ENCODE results near the gene FUT1.

Gene FUT1

DNA sequence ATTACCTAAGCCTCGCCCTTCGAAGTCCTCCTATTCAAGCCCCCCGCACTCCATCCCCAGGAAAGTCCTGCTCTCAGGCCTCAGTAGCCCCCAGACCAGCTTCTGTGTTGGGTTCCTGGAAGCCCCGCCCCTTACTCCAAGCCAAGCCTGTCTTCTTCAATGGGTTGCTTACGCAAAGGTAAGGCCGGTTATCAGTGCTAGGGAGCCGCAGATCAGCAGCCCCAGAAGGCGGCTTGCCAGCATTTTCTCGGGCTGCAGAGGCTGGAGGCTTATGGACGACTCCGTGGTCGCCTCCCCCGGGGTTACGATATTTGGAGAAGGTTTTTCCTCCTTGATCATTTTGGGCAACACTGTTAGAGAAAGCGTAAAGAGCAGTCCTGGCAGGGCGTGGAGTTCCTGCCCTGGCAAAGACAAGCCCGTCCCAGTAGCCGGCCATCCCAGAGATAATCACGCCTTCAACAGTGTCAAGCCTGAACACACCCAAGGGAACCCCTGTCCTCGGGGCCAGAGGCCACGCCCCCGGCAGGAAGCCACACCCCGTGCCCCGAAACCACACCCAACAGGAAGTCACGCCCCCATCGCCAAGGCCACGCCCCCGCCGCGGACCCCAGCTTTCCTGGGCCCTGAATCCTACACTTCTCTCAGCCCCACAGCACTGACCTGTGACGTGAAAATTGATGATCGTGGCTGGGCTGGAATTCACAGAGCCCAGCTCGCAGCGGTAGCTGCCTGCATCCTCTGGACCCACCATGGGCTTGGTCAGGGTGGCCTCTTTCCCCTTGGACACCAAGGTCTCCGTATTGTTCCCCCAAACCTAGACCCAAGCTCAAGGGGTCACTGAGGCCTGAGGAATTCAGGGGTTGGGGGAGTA, 11.1 kb downstream of the FUT1 start:
- DNase-seq (ENCODE audit: low spot score), result peak; percentile 77

DNA sequence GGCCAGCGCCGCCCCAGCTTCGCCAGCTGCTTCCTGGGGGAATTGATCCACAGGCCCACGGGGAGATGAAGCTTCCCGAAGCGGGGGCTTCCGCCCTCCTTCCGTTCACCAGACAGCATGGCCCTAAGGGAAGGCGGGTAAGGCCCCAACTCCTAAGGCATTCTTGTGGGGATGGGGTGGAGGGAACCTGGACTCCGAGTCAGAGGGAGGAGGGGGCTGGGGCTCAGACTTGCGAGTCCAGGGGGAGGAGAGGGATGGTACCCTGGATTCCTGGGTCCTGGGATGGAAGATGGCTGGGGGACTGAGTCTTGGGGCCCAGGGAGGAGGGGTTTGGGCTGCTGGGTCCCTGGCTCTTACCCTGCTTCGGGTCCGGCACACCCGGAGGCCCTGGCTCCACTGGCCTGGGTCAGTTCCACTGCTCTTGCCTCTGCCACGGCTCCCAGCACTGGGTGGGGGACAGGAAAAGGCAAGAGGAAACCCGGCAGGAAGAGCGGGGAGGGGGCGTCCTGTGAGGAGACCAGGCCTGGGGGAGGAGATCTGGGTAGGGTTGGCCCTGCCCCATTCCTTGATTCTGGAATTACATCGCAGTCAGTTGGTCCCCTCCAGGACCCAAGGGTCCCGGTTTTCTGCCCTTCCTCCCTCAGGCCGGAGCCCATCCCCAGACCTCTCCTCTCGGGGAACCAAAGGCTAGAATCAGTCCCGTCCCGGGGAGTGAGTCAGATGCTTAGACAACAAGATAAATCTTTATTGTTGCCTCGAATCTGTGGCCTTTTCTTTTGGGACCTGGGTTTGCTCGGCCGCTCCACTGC, 12.1 kb downstream of the FUT1 start, which contains the start of gene RASIP1:
TSS of gene RASIP1 (minus strand) at position 447 of the 809 bp plus-strand sequence. CDS start at position 119, 328 bp downstream.
- DNase-seq (ENCODE audit: low spot score), result no peak

DNA sequence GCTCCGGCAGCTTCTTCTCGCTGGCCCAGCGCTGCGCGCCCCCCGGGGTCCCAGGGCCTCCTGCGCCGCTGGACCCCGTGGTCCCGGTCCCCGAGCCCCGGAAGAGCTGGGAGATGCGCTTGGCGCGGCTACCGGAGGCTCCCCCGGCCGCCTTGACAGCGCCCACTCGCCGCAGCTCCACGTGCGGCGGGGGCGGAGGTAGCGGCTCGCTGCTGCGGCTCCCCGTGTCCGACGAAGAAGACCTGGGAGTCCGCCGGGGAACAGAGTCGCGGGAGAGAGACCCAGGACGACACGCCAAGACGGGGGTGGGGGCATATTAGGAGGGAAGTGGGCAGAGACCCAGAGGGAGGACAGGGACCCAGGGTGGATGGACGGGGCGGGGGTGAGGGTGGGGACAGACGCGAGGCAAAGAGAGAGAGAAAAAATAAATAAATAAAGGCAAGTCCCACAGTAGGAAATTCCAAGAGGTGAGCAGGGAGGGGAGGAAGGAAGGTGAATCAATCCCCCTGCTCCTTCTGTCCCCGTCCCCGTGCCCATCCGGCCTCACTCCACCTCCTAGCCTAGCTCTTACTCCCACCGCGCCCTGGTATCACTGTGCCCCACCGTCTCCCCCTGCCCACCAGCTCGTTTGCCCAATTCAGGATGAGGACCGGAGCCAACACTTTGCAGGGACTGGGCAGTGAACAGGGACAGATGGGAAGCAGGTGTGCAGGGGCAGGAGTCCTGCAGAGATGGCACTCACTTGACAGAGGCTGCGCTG, 12.9 kb downstream of the FUT1 start:
- no peak for DNase-seq (ENCODE audit: low spot score)

DNA sequence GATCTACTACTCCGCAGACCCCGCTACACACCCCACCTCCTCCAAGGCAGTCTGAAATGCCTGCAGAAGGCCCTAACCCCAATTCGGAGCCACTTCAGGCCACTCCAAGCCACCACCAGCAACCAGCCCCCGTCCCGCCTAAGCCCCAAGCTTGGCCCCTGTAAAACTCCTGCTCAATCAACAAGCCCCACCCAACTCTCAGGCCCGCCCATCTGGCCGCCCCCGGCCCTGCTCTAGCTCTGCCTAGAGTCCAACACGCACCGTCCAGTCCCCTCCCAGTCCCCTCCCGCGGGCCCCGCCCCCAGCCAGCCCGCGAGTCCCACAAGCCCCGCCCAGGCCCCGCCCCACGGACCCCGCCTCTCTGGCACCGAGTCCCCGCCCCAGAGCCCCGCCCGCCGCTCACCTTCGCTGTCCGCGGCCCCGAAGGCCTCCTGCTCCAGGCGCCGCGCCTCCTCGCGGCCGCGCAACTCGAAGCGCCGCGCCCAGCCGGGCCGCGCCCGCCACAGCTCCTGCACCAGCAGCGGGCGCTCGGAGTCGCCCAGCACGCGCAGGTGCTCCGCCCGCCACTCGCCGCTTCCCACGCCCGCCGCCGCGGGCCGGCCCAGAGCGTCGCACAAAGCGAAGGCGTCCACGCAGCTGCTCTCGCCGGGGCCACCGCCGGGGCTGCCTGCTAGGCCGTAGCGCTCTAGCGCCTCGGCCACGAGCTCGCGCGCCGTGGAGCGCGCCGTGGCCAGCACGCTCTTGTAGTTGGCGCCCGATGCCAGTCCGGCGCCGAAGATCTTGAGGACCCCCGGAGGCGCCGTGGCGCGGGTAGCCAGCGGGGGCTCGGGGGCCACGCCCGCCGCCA, 13.7 kb downstream of the FUT1 start:
- peak; percentile 96 for DNase-seq (ENCODE audit: low spot score)

DNA sequence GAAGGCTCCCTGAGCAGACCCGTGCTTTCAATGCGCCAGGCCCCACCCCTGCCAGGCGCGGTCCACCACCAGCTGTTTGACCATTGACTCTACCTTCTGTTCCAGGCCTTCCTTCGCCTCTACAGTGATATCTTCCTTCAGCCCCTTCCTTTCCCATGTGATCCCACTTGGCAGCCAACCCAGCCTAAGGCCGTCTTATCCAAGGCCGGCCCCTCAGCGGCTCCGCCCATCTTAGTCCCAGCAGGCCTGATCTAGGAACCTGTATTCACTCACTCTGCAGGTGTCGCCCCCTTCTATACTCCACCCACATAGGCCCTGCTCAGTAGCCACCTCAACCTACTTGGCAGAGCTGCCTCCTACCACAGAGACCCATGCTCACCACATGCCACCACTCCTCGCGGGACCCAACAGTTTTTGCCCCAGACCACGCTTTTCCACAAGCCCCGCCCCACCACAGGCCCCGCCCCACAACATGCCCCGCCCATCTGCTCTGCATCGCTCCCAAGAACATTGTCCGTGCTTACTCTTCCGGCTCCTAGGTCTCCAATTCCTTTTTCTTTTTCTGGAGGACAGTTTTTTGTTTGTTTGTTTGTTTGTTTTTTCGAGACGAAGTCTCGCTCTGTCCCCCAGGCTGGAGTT, 15.0 kb downstream of the FUT1 start:
- DNase-seq (ENCODE audit: low spot score), result peak; percentile 80

DNA sequence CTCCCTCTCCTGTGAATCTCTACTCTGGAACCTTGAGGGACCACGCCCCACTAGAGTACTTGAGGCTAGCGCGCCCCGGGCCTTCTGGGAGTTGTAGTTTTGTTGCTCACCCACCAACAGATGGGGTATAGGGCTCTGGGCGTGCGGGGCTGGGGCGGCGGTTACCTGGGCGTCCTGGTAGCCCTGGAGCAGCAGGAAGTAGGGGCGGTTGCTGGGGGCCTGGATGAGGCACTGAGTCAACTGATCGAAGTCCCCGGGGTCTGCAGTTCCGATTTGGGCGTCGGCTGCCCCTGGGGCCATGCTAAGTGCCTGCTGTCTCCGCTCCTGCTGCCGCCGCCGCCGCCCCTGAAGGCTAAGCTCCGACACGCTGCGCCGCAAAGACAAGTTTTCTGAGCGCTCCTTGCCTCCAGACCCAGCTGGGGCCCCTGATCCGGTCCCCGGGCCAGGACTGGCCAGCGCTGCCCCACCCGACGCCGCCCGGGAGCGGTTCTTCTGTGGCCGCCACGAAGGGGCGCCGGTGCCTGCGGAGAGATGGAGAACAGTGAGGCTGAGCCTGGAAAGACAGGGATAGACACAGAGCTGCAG, 17.3 kb downstream of the FUT1 start:
- peak; percentile 74 for DNase-seq (ENCODE audit: low spot score)

DNA sequence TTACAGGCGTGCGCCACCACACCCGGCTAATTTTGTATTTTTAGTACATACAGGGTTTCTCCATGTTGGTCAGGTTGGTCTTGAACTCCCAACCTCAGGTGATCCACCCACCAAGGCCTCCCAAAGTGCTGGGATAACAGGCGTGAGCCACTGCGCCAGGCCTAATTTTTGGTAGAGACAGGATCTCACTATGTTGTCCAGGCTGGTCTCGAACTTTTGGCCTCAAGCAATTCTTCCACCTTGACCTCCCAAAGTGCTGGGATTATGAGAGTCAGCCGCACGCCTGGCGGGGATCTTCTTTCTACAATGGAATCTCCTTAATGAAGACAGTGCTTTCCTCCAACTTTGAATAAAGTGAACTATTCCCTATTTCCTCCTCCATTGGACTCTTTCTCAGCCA, 17.8 kb downstream of the FUT1 start:
- DNase-seq (ENCODE audit: low spot score), result no peak

DNA sequence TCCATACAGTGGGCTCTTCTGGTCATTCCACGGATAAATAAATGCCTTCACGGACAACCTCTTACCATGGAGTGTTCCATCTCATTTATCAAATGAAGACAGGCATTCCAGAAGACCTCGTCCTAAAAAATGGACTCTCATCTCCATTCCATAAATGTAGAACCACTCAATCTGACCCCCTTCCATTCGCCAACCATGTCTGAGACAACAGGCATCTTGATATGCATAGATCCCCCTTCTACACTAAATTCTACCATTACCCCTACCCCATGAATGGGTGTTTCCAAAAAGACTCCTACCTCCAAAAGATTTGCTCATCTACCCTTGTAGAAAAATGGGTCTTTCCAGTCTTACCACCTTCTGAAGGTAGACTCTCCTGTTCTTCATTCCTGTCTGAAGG, 21.0 kb downstream of the FUT1 start:
- DNase-seq (ENCODE audit: low spot score), result no peak

DNA sequence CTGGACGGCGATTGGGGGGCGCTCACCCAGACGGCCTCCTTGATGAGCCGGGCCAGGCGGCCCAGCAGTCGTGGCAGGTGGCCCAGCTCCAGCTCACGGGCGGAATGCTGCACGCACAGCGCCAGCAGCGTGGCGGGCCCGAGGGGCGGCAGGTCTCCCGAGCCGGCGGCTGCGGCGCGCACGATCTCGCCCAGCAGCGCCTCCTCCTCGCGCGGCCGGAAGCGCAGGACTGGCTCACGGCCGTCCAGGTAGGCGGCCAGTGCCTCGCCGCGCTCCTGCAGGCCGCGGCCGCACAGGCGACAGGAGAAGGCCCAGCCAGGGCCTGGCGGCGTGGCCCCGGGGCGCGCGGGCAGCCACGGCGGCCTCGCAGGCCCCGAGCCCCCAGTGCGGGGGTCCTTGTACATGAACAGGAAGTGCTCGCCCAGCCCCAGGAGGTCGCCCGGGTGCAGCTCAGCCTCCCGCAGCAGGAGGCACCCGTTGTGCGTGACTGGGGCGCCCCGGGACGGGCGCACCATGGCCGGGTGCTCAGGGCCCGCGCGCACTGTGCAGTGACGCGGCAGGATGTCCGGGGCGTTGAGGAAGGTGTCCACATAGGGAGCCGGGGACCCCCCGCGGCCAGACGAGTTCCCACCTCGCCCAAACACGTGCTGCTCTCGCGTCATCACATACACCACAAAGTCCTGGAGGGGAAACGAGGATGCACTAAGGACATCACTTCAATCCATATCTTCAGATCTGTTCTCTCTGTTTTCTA, 23.4 kb downstream of the FUT1 start:
- no peak for DNase-seq (ENCODE audit: low spot score)

DNA sequence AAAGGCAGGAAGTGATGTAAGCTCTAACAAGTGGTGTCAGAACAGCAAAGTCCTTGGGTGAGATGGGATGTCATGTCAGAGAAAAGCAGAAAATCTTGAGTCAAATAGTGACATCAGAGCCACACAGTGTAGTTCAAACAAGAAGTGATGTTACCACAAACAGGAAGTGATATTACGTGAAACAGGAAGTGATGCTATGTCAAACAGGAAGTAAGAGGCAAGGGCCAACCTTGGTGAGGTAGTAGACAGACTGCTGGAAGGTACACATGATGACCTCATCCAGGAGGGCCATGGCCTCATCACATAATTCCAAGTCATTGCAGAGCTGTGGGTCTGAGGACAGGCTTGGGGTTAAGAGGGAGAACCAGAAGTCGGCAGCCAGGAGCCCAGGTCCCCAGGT, 25.9 kb downstream of the FUT1 start:
- no peak for DNase-seq (ENCODE audit: low spot score)

DNA sequence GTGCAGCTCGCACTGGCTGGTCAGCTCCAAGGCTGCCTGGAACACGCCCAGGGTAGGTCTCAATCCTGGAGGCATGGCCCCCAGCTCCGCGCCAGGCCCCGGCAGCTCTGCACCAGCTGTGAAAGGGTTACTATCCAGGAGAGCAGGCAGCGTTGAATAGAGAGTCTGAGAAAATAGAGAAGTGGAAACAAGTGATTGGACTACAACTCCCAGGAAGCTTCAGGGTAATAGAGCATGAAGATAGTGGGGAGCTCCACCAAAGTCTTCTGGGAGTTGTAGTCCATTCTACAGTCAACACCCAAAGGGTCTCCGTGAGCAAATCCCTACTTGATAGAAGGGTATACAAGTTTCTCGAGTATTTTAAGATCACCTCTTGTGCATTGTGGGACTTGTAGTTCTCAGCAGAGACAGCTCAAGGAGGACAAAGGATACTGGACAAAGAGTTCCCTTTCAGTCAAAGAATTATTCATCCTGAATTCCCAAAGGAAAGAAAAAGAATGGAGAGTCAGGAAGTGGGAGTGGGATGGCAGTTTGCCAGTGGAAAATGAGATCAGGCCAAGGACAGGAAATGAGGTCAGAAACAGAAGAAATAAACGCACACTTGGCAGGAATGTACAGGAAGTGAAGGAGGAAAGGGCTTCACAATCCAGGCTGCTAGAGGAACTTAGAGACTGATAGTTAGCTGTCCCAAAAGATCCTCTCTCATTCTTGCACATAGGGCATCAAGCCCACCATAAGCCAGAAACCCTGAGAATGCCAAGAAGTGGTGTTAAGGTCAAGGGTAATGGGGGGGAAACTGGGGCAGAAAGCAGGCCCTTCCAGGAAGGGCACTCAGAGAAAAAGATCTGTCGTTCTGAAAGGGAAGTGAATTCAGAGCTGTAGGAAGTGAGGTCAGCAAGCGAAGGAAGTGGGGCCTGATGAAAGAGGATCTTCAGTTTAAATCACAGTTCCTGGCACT, 27.4 kb downstream of the FUT1 start:
- peak; percentile 64 for DNase-seq (ENCODE audit: low spot score)

DNA sequence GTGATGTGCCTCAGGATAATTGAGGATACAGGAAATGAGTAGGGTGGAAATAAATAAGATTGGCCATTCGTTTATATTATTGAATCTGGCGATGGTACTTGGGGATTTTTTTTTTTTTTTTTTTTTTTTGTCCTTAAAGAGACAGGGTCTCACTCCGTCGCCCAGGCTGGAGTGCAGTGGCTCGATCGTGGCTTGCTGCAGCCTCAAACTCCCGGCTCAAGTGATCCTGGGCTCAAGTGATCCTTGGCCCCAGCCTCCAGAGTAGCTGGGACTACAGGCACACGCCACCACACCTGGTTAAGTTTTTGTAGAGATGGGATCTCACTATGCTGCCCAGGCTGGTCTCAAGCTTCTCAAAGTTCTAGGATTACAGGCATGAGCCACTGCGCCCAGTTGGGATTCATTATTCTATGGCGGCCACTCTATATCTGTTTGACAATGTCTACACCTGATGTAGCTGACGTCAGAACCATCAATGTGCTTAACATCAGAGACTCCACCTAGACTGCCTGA, 30.2 kb downstream of the FUT1 start:
- DNase-seq (ENCODE audit: low spot score), result no peak

DNA sequence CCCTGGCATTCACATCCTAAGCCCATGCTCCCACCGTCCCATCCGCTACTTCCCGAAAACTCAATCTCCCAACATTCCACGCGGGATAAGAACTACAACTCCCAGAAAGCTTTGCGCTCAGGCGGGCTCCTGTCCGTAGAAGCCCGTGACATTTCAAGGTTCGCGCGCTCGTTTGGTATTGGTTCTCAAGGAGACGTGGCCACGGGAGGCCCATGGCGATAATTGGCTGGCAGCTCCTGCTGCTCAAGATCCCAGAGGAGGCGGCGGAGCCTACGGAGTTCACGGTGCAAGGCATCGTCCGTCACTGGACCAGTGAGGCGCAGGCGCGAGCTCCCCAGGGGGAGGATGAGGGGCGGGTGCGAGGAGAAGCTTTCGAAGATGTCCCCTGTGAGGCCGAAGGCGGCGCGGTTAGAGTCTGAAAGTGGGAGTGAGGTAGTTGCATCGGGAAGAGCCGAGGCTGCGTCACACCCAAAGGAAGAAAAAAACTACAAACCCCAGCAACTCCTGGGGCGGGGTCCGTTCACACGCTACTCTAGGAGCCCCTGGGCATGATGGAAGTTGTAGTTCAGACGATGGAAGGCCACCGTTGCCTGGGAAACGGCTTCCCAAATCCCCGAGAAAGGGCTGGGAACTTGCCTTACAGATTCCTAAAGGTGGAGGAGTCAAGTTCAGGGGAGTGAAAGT, 31.7 kb downstream of the FUT1 start:
- DNase-seq (ENCODE audit: low spot score), result peak; percentile 93

DNA sequence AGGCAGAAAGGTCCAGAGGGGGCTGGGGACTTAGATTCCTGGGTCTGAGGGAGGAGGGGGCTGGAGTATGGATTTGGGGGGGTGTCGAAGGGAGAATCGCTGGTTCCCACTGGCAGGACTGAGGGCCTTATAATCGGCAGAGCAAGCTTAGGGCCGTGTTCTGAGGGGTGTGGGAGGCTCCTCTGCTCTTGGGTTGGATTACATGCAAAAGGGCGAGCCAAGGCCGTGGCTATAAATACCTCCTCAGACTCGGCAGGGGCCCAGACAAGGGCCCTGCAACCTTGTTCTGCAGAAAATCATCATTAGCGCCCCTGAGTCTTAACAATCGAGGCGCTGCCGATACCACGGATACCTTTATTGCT, 32.2 kb downstream of the FUT1 start:
- no peak for DNase-seq (ENCODE audit: low spot score)

DNA sequence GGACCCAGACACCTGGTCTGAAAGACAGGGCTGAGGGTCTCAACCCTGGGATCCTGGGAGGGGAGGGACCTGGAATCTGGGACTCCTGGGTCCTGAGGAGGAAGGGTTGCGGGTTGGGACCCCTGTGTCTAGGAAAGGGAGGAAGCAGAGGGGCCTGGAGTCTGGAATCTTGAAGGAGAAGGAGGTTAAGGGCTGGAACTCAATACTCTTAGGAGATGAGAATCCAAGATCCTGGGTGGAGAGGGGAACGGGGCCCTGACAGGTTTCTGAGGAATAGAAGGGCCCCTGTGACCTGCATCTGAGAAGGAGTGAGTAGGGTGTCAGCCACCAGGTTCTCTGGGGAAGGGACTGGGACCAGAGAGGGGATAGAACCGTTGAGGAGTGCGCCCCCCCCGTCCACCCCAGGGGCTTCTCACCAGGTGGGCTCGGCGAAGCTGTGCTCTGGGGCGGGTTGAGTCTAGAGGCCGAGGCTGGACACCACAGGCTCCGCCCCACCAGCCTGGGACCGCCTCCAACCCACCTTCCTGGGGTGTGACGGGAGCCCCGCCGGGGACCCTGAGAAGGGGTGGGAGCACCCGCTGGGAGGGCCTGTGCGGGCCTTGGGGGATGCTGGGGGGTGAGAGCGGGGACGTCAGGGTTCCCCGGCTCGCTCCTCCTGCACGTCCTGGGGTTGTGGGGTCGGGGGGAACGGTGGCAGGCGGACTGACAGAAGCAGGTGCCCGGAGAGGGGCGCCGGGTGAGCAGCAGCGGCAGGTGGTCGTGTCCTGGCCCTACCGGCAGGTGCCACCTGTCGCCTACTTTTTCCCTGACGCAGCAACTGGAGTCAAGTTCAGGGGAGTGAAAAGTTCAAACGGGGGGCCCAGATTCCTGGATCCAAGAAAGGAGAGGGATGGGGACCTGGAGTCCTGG, 32.9 kb downstream of the FUT1 start, which contains the start of gene MAMSTR:
TSS of gene MAMSTR (minus strand) at position 463 of the 909 bp plus-strand sequence. CDS start 694 bp downstream, outside the sequence.
- DNase-seq (ENCODE audit: low spot score), result no peak

DNA sequence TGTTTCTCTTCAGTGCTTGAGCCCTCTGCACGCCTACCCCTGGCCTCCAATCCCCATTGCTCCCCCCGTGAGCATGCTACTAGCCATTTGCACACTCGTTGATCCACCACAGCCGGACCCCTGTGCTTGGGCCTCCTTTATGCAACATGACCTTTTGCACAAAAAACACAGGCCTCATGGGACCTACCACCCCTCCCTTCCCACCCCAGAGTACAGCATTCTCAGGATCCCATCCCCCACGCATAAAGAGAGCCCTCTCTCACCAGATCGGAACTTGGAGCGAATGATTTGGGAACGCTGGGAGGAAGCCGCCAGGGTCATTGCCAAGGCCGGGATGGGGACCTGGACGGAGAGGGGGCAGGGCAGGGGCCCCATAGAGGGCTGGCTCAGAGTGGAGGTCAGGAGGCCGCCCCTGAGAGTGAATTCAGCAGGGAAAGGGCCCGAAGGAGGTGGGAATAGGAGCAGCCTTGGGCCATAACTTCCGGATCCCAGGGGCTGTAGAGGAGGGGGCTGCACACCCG, 33.7 kb downstream of the FUT1 start:
- no peak for DNase-seq (ENCODE audit: low spot score)

All from iPS-NIHi11 (cell line).